Testis (tissue), 3 donors: ENCODE measurements around the gene UTF1. TPM values are rescaled to one million over a fixed set of nuclear protein-coding genes. Genes with fewer than 3 reads are reported as not detected.

ENCODE experiments used
- DNase-seq: peaks from one replicate; pipeline ENCODE4 v3.0.0-alpha.2; 2019
- H3K27ac ChIP-seq, 2 donors: fragments of 200-600 bp; sonication (generic); one replicate each; pipeline ENCODE4 v1.5.1; 2019
- H3K27me3 ChIP-seq: fragments of 200-600 bp; sonication (generic); one replicate; pipeline ENCODE4 v1.5.1; 2019
- H3K36me3 ChIP-seq: fragments of 200-600 bp; sonication (generic); one replicate; pipeline ENCODE4 v1.5.1; 2017; ENCODE audit warnings: low read depth; ENCODE audit errors: missing control alignments
- H3K4me1 ChIP-seq: fragments of 200-600 bp; sonication (generic); one replicate; pipeline ENCODE4 v1.5.1; 2019
- H3K4me3 ChIP-seq, 2 donors: fragments of 200-600 bp; sonication (generic); one replicate each; pipeline ENCODE4 v1.5.1; 2017 to 2019
- H3K9me3 ChIP-seq: fragments of 200-600 bp; sonication (generic); one replicate; pipeline ENCODE4 v1.5.1; 2017
- POLR2A ChIP-seq: fragments of 450-650 bp; IDR thresholded peaks from one replicate; pipeline ENCODE4 v1.6.1; 2017; ENCODE audit warnings: antibody characterized with exemption, mild to moderate bottlenecking, moderate library complexity
- WGBS, 2 donors: methylation state at CpG; one replicate each; pipeline ENCODE4 v1.1.5; 2018; 5-methylcytosine and 5-hydroxymethylcytosine counted together
- intact Hi-C: fragments of 100-400 bp; cut with DNase I; formaldehyde crosslinking; loops from one replicate; pipeline ENCODE4 v1.15.1; 2023; ENCODE audit warnings: low total_unique reads
- polyA plus RNA-seq: library from polyadenylated mRNA; stranded (reverse); fragments of 350-450 nt; fragmentation: Illumina TruSeq; extraction: RNeasy Lipid Tissue Mini Kit (QIAGEN cat#74804); gene quantifications from one replicate; pipeline ENCODE4 v1.2.3, GENCODE V29; 2014; ENCODE audit warnings: low read depth, low replicate concordance; ENCODE audit not compliant: insufficient read depth
- total RNA-seq, 2 donors: library from RNA; depleted of rRNA; stranded (reverse); fragments of >200 nt; gene quantifications; one replicate each; pipeline ENCODE4 v1.2.3, GENCODE V29; 2016
- TF ChIP-seq, protein P1 (sequence below), 3 experiments: fragments of 450-650 bp in 2 of 3; fragments of 200-600 bp in 1 of 3; sonication (generic) in 1 of 3; IDR thresholded peaks; one replicate each; pipeline ENCODE4 v1.5.1; 2016 to 2019; ENCODE audit warnings: antibody characterized with exemption in 3 of 3, mild to moderate bottlenecking in 2 of 3, moderate library complexity in 1 of 3

The UTF1 gene
- total and polyA plus RNA-seq, 3 donors from 2014 or later: 5.3 to 18.6 (median 17.2) TPM

DNA sequence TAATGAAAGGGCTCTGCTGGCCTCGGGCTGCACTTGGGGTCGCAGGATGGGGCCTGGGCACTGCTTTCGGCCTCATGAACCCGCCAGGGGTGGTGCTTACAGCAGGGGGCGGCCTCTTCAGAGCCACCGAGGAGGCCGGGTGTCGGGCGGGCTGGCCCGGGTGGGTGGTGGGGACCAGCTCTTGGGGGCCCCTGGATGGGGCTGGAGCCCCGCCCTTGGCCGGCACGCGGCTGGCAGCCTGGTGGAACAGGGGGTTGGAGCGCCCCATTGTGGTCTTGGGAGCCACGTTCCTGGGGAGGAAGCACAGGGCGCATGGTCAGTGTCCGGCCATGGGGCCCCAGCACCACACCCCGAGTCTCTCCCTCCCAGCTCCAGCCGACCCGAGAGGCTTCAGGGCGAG is 37.8 kb downstream of the UTF1 start:
- Histone ChIP-seq H3K9me3 (no peaks in the 10 kb centered on the region), H3K4me1 (no peaks in the 10 kb centered on the region), H3K27me3 (no peaks in the 10 kb centered on the region), H3K4me3 (no peak overlapping the region), H3K27ac (no peak overlapping the region), H3K36me3 (no peaks in the 10 kb centered on the region)
- no peak for DNase-seq
- TF ChIP-seq POLR2A: no peak
- TF ChIP-seq, protein P1, sequence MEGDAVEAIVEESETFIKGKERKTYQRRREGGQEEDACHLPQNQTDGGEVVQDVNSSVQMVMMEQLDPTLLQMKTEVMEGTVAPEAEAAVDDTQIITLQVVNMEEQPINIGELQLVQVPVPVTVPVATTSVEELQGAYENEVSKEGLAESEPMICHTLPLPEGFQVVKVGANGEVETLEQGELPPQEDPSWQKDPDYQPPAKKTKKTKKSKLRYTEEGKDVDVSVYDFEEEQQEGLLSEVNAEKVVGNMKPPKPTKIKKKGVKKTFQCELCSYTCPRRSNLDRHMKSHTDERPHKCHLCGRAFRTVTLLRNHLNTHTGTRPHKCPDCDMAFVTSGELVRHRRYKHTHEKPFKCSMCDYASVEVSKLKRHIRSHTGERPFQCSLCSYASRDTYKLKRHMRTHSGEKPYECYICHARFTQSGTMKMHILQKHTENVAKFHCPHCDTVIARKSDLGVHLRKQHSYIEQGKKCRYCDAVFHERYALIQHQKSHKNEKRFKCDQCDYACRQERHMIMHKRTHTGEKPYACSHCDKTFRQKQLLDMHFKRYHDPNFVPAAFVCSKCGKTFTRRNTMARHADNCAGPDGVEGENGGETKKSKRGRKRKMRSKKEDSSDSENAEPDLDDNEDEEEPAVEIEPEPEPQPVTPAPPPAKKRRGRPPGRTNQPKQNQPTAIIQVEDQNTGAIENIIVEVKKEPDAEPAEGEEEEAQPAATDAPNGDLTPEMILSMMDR (IDR thresholded peaks at IDR 0.05): no peak
- 91 to 96% methylated on average over 12 to 22 of the region's 22 CpGs for WGBS, 2 donors
- intact Hi-C loops: no loop called here

DNA sequence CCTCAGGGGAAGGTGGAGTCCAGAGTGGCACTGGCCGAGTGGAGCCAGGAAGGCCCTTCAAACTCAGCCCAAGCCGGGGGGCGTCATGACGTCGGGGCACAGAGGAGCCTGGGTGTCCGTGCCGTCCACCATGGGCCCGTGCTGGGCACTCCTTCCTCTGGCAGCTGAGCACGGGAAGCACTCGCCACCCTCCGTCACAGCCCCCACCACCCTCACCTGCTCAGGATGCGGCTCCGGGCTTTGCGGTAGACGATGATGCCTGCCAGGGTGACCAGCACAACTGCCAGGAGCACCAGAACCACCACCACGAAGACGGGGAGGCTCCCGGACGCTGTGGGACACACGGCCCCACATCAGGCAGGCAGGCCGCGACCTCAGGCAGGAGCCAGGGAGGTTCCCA is 38.5 kb downstream of the UTF1 start:
- H3K27me3 ChIP-seq: no peaks in the 10 kb centered on the region
- no peak for TF ChIP-seq POLR2A
- H3K27ac ChIP-seq: no peak overlapping the region
- no peaks in the 10 kb centered on the region for H3K4me1 ChIP-seq
- H3K9me3 ChIP-seq: no peaks in the 10 kb centered on the region
- 96% methylated on average over 12 to 22 of the region's 22 CpGs for WGBS, 2 donors
- no peaks in the 10 kb centered on the region for H3K36me3 ChIP-seq
- intact Hi-C loops: no loop called here
- DNase-seq: no peak
- no peak overlapping the region for H3K4me3 ChIP-seq

DNA sequence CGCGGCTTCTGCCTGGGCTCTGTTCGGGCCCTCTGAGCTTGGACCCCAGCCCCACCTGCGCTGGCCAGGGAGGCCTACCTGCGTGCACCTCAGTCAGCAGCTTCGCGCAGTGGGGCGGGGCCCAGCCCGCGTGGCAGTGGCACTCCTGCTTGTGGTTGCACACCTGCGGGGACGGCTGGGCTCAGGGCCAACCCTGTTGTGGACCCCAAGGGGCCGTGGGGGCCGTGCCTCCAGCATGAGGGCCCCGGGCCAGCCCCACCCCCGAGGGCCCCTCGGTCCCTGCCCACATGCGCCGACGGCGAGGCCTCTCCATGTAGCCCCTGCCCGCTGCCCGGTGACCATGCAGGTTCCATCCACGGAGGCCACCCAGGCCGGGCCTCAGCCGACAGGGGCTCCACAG is 39.4 kb downstream of the UTF1 start:
- DNase-seq: no peak
- TF ChIP-seq, protein P1 (IDR thresholded peaks at IDR 0.05): no peak
- no peak for TF ChIP-seq POLR2A

DNA sequence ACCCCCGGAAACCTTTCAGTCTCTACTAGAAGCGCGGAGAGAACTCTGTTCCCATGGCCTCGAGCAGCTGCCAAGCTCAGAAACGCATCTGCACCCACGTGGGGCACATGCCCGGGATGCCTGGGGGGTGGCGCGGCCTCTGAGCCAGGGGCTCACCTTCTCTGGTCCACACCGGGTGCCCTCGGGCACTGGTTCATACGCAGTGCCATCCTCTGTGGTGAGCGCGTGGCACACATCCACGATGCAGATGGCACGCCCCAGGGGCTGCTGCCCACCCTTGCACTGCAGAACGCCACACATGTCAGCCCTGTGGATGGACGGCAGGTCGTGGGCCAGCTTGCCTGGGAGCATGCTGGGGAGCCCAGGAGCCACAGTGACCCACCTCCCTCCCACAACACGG is 40.2 kb downstream of the UTF1 start:
- DNase-seq: no peak
- WGBS, 2 donors: 88 to 90% methylated on average over 18 to 20 of the region's 20 CpGs
- Histone ChIP-seq H3K36me3 (no peaks in the 10 kb centered on the region), H3K27ac (no peak overlapping the region), H3K9me3 (no peaks in the 10 kb centered on the region), H3K27me3 (no peaks in the 10 kb centered on the region), H3K4me3 (no peak overlapping the region), H3K4me1 (no peaks in the 10 kb centered on the region)
- TF ChIP-seq POLR2A: no peak
- TF ChIP-seq, protein P1 (IDR thresholded peaks at IDR 0.05): no peak
- intact Hi-C loops: no loop called here

More for the DNA sequence above, 39.4 kb downstream of the UTF1 start:
- Histone ChIP-seq H3K4me1 (no peaks in the 10 kb centered on the region), H3K27ac (no peak overlapping the region), H3K27me3 (no peaks in the 10 kb centered on the region), H3K36me3 (no peaks in the 10 kb centered on the region), H3K4me3 (no peak overlapping the region), H3K9me3 (no peaks in the 10 kb centered on the region)
- intact Hi-C loops: no loop called here
- WGBS, 2 donors: 96% methylated on average over 16 of the region's 26 CpGs; no CpG with 5 or more reads in 1 of the 2 donors

DNA sequence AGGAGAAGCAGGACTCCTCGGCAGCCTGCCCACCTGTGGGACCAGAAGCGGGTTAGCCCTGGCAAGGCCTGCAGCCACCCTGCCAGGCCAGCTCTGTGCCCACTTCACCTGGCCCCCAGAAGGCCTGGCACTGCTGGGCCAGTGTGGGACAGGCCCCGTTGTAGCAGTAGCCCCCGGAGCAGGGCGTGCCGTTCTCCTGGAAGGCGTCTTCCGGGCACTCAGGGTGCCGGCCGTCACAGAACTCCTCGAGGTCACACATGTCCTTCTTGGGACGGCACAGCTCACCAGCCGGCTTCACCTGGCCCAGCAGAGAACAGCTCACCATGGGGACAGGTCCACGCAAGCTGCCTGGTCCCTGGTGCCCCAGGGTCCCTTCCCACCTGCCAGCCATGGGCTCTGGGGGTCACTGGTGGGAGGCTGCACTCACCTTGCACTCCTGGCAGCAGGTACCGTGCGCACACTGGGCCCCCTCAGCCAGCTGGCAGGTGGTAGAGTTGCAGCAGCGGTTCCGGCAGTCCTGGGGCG is 40.8 kb downstream of the UTF1 start:
- no peak overlapping the region for H3K4me3 ChIP-seq
- TF ChIP-seq, protein P1 (IDR thresholded peaks at IDR 0.05): no peak
- no peak for TF ChIP-seq POLR2A
- 91 to 97% methylated on average over 9 to 17 of the region's 19 CpGs for WGBS, 2 donors
- no peaks in the 10 kb centered on the region for H3K27me3 ChIP-seq
- no peaks in the 10 kb centered on the region for H3K4me1 ChIP-seq
- no peak overlapping the region for H3K27ac ChIP-seq
- H3K36me3 ChIP-seq: no peaks in the 10 kb centered on the region
- H3K9me3 ChIP-seq: no peaks in the 10 kb centered on the region
- intact Hi-C loops: no loop called here
- no peak for DNase-seq
